ENCODE data around the gene DCUN1D4. TPM values are rescaled to one million over a fixed set of nuclear protein-coding genes. Genes with fewer than 3 reads are reported as not detected.

Gene DCUN1D4
- total RNA-seq: 12.8 and 18.3 TPM in 2 replicates

GRCh38 chr4:51842554-51843308 is at the start of gene DCUN1D4:
TSS of gene DCUN1D4 (plus strand) at chr4:51843153. CDS start at chr4:51843243, 90 bp downstream.

Other genes with a start within 250 kb of the DCUN1D4 start
- gene LRRC66, start 177.2 kb downstream of the DCUN1D4 start, total RNA-seq: 0.13 TPM in 1 of 2 replicates, not detected in the other
- 16.9 and 19.6 TPM in 2 replicates for gene SGCB, start 195.1 kb downstream of the DCUN1D4 start, total RNA-seq
- 4.6 and 8.1 TPM in 2 replicates for gene SPATA18, start 208.2 kb downstream of the DCUN1D4 start, total RNA-seq

Measured in mesangial cell (primary cell).